COLO829 (cell line): ENCODE measurements around the gene OSBPL5.

Experiments used
- DNase-seq: peaks from one replicate; pipeline ENCODE4 v3.0.0; 2012; ENCODE audit warnings: low spot score

Gene OSBPL5

GRCh38 chr11:3148990-3149851 is 15.9 kb downstream of the OSBPL5 start:
- DNase-seq: no peak

GRCh38 chr11:3148255-3148989 is 16.7 kb downstream of the OSBPL5 start:
- no peak for DNase-seq

- DNase-seq: no peak
These were observed 17.5 kb downstream of the OSBPL5 start for GRCh38 chr11:3147626-3148025.

GRCh38 chr11:3147257-3147619 is 17.9 kb downstream of the OSBPL5 start:
- DNase-seq: no peak

GRCh38 chr11:3146612-3147256 is 18.4 kb downstream of the OSBPL5 start:
- DNase-seq: no peak

GRCh38 chr11:3145206-3145520 is 19.9 kb downstream of the OSBPL5 start:
- DNase-seq: no peak

DNA sequence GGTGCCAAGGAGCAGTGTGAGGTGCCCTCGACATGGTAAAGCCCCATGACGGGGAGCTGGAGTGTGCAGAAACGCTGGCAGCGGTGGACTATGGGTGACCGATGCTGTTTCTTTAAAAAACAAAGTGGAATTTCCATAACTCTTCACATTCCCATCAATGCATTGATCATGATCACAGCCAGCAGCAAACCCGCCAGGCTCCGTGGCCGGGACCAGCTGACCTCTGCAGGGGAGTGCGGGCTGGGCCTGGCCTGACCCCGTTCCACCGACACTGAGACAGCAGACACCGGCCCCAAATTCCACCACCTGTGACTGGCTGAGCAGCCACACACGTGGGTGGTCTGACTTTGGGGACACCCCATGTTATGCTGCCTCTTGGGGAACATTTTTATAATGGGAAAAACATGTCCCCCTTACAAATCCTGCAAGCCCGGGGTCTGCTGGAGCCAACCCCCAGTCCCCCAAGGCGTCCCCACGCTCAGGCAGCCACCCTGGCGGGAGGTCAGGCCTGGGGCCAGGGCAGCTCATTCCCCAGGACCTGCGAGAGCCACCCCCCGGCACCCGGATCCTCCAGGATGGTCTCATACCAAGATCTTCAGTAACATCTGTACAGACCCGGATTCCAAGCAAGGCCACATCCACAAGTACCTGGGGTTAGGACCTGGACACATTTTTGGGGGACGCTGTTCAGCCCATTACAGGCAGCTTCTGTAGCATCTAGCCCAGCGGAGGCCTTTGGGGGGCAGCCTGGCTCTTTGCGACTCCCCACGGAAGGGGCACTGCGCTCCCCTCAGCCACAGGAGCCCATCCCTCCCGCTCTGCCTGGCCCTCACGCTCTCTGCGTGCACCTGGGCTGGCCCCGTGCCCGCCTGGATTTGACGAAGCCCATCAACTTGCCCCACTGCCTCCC is 20.6 kb downstream of the OSBPL5 start:
- DNase-seq: no peak

DNA sequence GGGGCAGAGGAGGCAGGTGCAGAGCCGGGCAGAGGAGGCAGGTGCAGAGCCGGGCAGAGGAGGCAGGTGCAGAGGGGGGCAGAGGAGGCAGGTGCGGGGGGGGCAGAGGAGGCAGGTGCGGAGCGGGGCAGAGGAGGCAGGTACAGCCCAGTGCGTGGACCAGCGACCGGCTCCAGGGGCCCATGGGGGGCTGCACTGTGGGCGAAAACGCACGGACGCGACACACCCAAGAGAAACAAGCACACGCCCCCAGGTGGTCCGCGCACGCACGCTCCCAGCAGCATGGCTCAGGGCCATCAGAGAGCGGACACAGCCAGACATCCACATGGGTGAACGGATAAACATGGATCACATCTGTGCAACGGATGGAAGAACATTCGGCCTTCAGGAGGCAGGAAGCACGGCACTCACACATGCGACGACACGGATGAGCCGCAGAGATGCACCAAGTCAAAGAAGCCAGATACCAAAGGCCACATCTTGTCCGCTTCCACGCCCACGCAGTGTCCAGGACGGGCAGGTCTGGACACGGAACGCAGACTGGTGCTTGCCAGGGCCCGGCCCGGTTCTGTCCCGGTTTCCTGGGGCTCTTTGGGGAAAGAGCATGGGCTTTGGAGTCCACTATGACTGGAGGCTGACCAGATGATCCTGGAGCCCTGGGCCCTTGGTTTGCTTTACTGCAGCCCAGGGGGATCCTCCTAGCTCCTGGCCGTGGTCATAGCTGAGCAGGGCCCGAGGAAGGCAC is 21.8 kb downstream of the OSBPL5 start:
- DNase-seq: no peak

GRCh38 chr11:3140291-3140603 is 24.9 kb downstream of the OSBPL5 start:
- no peak for DNase-seq

DNA sequence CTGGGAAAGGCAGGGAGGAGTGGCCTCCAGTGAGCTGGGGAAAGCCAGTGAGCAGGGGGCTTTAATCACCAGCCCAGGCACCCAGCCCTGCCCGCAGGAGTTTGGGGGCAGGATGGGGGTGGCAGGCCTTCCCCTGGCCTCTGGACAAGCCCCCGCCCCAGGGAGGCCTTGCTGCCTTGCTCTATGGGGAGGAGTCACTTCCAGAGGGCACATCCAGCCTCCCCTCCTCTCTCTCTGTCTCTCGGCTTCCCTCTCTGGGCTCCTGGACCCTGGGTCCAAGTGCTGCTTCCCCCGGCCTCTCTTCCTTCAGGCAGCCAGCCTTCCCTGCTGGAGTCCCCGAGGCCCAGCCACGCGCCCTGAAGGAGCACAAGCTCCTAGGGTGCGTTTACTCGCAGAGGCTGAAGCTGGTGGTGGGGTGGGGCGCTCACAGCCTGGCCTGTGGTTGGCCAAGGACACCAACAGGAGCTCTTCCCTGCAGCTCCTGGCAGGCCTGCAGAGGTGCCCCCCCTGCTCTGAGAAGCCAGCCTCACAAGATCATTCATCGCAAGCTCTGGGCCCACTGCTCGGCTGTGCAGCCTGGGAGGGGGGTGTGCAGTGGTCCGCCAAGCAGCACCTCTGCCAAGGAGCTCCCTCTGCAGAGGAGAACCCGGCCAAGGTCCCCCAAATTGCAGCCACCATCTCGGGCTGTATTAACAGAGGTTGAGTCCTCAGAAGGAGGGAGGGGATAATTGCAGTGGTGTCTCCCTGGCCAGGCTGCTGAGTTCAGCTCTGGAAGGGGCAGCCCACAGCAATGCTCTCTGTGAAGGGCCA is 25.4 kb downstream of the OSBPL5 start:
- DNase-seq: no peak

GRCh38 chr11:3139086-3139440 is 26.0 kb downstream of the OSBPL5 start:
- no peak for DNase-seq

- DNase-seq: no peak
These were observed 26.7 kb downstream of the OSBPL5 start for GRCh38 chr11:3138178-3139085.

DNA sequence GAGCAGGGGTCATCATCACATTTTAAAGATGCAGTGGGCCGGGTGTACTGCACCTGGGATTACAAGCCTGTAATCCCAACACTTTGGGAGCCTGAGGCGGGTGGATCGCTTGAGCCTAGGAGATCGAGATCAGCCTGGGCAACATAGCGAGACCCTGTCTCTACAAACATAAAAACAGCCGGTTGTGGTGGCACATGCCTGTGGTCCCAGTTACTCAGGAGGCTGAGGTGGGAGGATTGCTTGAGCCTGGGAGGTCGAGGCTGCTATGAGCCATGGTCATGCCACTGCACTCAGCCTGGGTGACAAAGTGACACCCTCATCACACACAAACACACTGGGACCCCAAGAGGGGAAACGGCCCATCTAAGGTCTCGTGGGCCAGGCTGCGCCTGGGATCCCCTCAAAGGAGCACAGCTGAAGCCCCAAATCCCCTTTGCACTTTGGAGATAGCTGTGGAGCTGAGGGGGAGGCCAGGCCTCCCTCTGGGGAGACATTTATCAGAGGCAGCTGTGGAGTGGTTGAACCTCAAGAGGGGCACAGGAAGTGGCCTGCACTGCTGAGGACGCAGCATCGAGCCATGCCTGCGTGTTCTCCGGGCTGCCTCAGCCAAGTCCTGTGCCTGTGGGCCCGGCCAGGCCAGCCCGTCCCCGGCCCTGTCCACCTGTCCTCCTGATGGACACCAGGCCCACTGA is 27.5 kb downstream of the OSBPL5 start:
- no peak for DNase-seq

DNA sequence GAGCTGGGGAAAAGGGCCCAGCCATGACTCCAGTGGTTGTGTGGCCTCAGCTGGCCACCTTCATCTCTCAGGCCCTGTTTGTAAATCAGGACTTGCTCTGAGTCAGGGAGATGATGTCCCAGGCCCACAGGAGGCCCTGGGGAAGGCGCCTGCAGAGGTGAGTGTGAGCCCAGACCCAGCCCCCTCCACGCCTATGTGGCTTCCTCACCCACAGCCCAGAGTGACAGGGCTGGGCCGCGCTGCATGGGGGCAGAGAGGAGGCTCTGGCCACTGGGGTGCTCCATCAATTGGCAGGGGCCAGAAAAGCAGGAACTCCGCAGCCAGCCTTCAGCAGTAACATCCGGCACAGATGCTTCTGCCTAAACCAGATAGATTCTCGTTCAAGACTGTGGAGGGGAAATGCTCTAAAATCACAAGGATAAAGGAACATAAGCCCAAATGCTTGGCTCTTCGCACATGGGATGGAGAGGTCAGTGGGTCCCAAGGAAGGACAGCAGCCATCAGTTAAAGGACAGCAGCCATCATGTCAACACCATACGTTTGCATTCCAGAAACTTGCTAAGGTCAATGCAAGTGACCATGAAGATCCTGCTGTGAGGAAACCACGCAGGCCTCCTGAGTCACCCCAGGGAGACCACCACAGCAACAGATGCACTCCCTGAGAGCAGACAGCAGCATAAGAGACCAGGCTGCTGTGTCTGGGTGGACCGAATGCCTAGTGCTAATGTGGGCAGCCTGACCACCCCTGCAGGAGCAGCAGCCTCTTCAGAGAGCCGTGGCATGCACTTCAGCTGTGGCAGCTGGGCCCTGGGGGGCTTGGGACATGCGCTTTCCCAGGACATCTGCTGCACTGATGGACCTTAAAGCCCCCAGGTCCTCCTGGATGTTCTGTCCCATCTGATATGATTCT is 28.3 kb downstream of the OSBPL5 start:
- DNase-seq: no peak

- no peak for DNase-seq
These were observed 29.3 kb downstream of the OSBPL5 start for GRCh38 chr11:3135481-3136440.

GRCh38 chr11:3134651-3135480 is 30.2 kb downstream of the OSBPL5 start:
- no peak for DNase-seq
